K562 (cell line): Measurements from ENCODE around the gene ERF. TPM values are rescaled to one million over a fixed set of nuclear protein-coding genes. Genes with fewer than 3 reads are reported as not detected.
A peak's percentile ranks its signal among the peaks of the same experiment; 100 is the strongest.

ENCODE experiments used
- FOSL1 ChIP-seq: fragments of 200-800 bp; sonication (Bioruptor generic); conservative IDR thresholded peaks from 2 replicates; pipeline ENCODE4 v1.6.1; 2016; ENCODE audit warnings: missing genetic modification characterization, missing compliant biosample characterization
- HDAC3 ChIP-seq: fragments of 450-650 bp; IDR thresholded peaks from 2 replicates; pipeline ENCODE4 v1.6.1; 2018; ENCODE audit warnings: borderline replicate concordance, mild to moderate bottlenecking, moderate library complexity; ENCODE audit not compliant: partially characterized antibody
- JUN ChIP-seq, 2 experiments: sonication (generic) in 1 of 2; formaldehyde crosslinking in 1 of 2; IDR thresholded peaks; 2 replicates each; pipeline versions ENCODE4 v1.6.1 to v1.8.0; 2012 to 2022; ENCODE audit warnings: borderline replicate concordance in 2 of 2, mild to moderate bottlenecking in 2 of 2, improper control_type of control experiment in 1 of 2, low read depth in 1 of 2, low read length in 1 of 2, missing genetic modification reagents in 1 of 2
- MAFF ChIP-seq: IDR thresholded peaks from 2 replicates; pipeline ENCODE4 v1.6.1; 2012; ENCODE audit warnings: low read length, improper control_type of control experiment
- NFE2 ChIP-seq: IDR thresholded peaks from 2 replicates; pipeline ENCODE4 v1.6.1; 2014; ENCODE audit warnings: antibody characterized with exemption, low read depth
- NR4A1 ChIP-seq, 2 experiments: fragments of 250-450 bp in 1 of 2; fragments of 450-650 bp in 1 of 2; sonication (Bioruptor Pico) in 1 of 2; IDR thresholded peaks; 2 replicates each; pipeline versions ENCODE4 v1.4.0 to v1.6.1; 2016 to 2020; ENCODE audit warnings: mild to moderate bottlenecking in 2 of 2, missing compliant biosample characterization in 1 of 2, missing genetic modification characterization in 1 of 2, moderate library complexity in 1 of 2
- PHF8 ChIP-seq: fragments of 200-600 bp; sonication (generic); IDR thresholded peaks from 2 replicates; pipeline ENCODE4 v1.6.1; 2012; ENCODE audit warnings: mixed run types, mild to moderate bottlenecking, inconsistent platforms, low read length, moderate library complexity, borderline replicate concordance
- SIX5 ChIP-seq, 2 experiments: IDR thresholded peaks; 2 replicates each; pipeline ENCODE4 v1.6.1; 2011; ENCODE audit warnings: low read length in 2 of 2, borderline replicate concordance in 1 of 2, low read depth in 1 of 2, mild to moderate bottlenecking in 1 of 2, moderate library complexity in 1 of 2; ENCODE audit not compliant: insufficient read depth in 1 of 2
- SMAD1 ChIP-seq: fragments of 150-350 bp; IDR thresholded peaks from 2 replicates; pipeline ENCODE4 v1.6.1; 2014; ENCODE audit warnings: low read length, low read depth; ENCODE audit not compliant: partially characterized antibody
- TEAD1 ChIP-seq, 2 experiments: fragments of 450-650 bp in 1 of 2; sonication (generic) in 1 of 2; formaldehyde crosslinking; IDR thresholded peaks; 2 replicates each; pipeline versions ENCODE4 v1.4.0 to v1.8.0; 2020 to 2022; ENCODE audit warnings: mild to moderate bottlenecking in 2 of 2, missing genetic modification reagents in 1 of 2
- ZNF384 ChIP-seq: IDR thresholded peaks from 2 replicates; pipeline ENCODE4 v1.6.1; 2012; ENCODE audit warnings: low read depth, low read length, improper control_type of control experiment
- ZNF785 ChIP-seq: fragments of 250-450 bp; sonication (Bioruptor Pico); IDR thresholded peaks from 2 replicates; pipeline ENCODE4 v1.4.0; 2020; ENCODE audit warnings: mild to moderate bottlenecking
- polyA plus RNA-seq, 8 experiments: library from polyadenylated mRNA; depleted of rRNA in 4 of 8; stranded (reverse) in 5 of 8; unstranded in 3 of 8; fragments of >200 nt; fragmentation: Nextera tagmentation in 2 of 8; fragmentation: Illumina TruSeq in 1 of 8; extraction: Ambion mirVana in 2 of 8; extraction: Trizol in 1 of 8; gene quantifications; 2 replicates each; pipeline versions ENCODE4 v1.2.1 to v1.2.3, GENCODE V29; 2011 to 2014; ENCODE audit warnings: inconsistent platforms in 1 of 8, missing spikeins in 1 of 8
- total RNA-seq, 7 experiments: library from RNA; depleted of rRNA in 6 of 7; stranded (reverse); fragments of >200 nt in 6 of 7; fragmentation: Illumina TruSeq in 2 of 7; extraction: Trizol in 2 of 7; gene quantifications; 2 replicates each; pipeline versions ENCODE4 v1.2.1 to v1.2.3, GENCODE V29; 2011 to 2021; ENCODE audit warnings: low replicate concordance in 1 of 7
- TF ChIP-seq, protein P1 (sequence below), 2 experiments: fragments of 450-650 bp in 1 of 2; sonication (generic) in 1 of 2; formaldehyde crosslinking in 1 of 2; IDR thresholded peaks; 2 replicates each; pipeline versions ENCODE4 v1.7.1 to v1.9.0; 2016 to 2022; ENCODE audit warnings: inconsistent platforms in 1 of 2, mild to moderate bottlenecking in 1 of 2, missing genetic modification reagents in 1 of 2
- TF ChIP-seq, protein P2 (sequence below): sonication (generic); IDR thresholded peaks from 2 replicates; pipeline ENCODE4 v1.6.1; 2016

Gene ERF
- total and polyA plus RNA-seq, 9 of the 15 experiments (the other 6 are each of a cell fraction or from before 2014, with no cell fraction given): 0.03 to 75.4 (median 27.0) TPM

DNA sequence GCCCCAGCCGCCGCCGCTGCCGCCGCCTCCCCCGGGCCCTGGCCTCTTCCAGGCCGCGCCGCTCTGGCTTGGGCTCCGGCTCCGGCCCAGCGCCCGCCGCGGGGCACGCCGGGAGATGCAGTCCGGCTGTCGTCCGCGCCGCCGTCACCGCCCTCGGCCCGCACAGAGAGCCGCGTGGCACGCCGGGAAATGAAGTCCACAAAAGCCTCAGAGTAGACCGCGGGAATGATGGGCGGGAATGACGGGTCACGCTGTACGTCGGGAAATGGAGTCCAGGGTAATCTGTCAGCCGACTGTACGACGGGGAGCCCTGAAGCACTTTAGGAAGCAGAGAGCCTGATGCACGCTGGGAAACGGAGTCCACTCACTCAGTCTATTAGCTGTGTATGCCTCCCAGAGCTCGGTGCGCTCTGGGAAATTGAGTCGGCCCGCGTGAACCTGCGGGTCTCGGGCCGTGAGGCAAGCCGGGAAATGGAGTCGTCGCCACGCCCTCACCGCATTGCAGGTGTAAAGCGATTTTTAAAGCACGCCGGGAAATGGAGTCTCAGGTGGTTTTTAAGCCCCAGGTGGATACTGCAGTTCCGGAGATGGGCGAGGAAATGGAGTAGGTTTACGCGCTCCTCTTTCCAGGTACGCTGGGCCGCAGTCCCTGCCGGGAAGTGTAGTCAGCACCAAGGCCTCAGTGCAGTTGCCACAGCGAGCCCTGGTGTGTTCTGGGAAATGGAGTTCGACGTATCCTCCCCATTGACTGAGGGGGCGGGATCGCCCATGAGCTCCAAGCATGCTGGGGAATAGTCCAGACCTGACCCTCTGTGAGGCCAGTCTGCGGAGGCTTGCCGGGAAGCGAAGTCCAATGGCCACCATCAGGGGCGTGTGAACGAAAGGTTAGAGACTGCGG is 12.2 kb downstream of the ERF start, which contains the start of gene GSK3A (continued):
- TF ChIP-seq, protein P1, sequence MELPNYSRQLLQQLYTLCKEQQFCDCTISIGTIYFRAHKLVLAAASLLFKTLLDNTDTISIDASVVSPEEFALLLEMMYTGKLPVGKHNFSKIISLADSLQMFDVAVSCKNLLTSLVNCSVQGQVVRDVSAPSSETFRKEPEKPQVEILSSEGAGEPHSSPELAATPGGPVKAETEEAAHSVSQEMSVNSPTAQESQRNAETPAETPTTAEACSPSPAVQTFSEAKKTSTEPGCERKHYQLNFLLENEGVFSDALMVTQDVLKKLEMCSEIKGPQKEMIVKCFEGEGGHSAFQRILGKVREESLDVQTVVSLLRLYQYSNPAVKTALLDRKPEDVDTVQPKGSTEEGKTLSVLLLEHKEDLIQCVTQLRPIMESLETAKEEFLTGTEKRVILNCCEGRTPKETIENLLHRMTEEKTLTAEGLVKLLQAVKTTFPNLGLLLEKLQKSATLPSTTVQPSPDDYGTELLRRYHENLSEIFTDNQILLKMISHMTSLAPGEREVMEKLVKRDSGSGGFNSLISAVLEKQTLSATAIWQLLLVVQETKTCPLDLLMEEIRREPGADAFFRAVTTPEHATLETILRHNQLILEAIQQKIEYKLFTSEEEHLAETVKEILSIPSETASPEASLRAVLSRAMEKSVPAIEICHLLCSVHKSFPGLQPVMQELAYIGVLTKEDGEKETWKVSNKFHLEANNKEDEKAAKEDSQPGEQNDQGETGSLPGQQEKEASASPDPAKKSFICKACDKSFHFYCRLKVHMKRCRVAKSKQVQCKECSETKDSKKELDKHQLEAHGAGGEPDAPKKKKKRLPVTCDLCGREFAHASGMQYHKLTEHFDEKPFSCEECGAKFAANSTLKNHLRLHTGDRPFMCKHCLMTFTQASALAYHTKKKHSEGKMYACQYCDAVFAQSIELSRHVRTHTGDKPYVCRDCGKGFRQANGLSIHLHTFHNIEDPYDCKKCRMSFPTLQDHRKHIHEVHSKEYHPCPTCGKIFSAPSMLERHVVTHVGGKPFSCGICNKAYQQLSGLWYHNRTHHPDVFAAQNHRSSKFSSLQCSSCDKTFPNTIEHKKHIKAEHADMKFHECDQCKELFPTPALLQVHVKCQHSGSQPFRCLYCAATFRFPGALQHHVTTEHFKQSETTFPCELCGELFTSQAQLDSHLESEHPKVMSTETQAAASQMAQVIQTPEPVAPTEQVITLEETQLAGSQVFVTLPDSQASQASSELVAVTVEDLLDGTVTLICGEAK (IDR thresholded peaks at IDR 0.05): peak; percentile 74
- TF ChIP-seq, protein P1 (CRISPR knock-in tag; IDR thresholded peaks at IDR 0.05): no peak
- peak; percentile 50 to 78; a peak in 2 of 4 replicates for TF ChIP-seq TEAD1 (CRISPR knock-in tag; IDR thresholded peaks at IDR 0.05)
- no peak for TF ChIP-seq HDAC3
- TF ChIP-seq SIX5 (IDR thresholded peaks at IDR 0.05; ENCODE audit: borderline replicate concordance in 1 of 2, insufficient read depth in 1 of 2, low read depth in 1 of 2, low read length in 2 of 2): peak; percentile 85 to 88
- peak; percentile 77 for TF ChIP-seq SMAD1
- TF ChIP-seq ZNF785 (CRISPR knock-in tag): no peak
- TF ChIP-seq FOSL1 (tag): peak; percentile 78
- TF ChIP-seq NR4A1 (CRISPR knock-in tag; IDR thresholded peaks at IDR 0.05): 0 out of 2 replicates have a peak, but pooled peaks have one; percentile 54
- peak; percentile 76; the same call in 1 of the 2 replicates for TF ChIP-seq NR4A1 (tag; IDR thresholded peaks at IDR 0.05)
- TF ChIP-seq JUN (IDR thresholded peaks at IDR 0.05; ENCODE audit: borderline replicate concordance, low read depth, low read length): peak; percentile 57; the same call in 1 of the 2 replicates
- no peak for TF ChIP-seq JUN (CRISPR knock-in tag; IDR thresholded peaks at IDR 0.05; ENCODE audit: borderline replicate concordance)
- TF ChIP-seq PHF8: peak; percentile 50; the same call in 1 of the 2 replicates
- TF ChIP-seq MAFF: no peak
- peak; percentile 46; the same call in 1 of the 2 replicates for TF ChIP-seq NFE2
- TF ChIP-seq ZNF384: 0 out of 2 replicates have a peak, but pooled peaks have one; percentile 15
- TF ChIP-seq, protein P2, sequence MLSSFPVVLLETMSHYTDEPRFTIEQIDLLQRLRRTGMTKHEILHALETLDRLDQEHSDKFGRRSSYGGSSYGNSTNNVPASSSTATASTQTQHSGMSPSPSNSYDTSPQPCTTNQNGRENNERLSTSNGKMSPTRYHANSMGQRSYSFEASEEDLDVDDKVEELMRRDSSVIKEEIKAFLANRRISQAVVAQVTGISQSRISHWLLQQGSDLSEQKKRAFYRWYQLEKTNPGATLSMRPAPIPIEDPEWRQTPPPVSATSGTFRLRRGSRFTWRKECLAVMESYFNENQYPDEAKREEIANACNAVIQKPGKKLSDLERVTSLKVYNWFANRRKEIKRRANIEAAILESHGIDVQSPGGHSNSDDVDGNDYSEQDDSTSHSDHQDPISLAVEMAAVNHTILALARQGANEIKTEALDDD: no peak
